Neural cell (in vitro differentiated cells): ENCODE results near the gene TRMT61B. TPM values are rescaled to one million over a fixed set of nuclear protein-coding genes. Genes with fewer than 3 reads are reported as not detected.

Source experiments
- H2AFZ ChIP-seq: fragments of 200-600, 300-800 bp; sonication (generic), shearing (Covaris generic); 2 replicates; pipeline ENCODE4 v1.6.0; 2014; ENCODE audit warnings: low read depth, mild to moderate bottlenecking, antibody characterized with exemption, low read length, moderate library complexity
- H3F3A ChIP-seq: fragments of 200-600 bp; shearing (Covaris generic); 2 replicates; pipeline ENCODE4 v1.6.1; 2016; ENCODE audit warnings: mild to moderate bottlenecking, moderate library complexity, mixed read lengths, antibody characterized with exemption, low read length; ENCODE audit not compliant: insufficient read depth, poor library complexity, severe bottlenecking
- H3K27ac ChIP-seq: fragments of 200-600, 300-800 bp; sonication (generic), shearing (Covaris generic); 2 replicates; pipeline ENCODE4 v1.5.1; 2014; ENCODE audit warnings: mild to moderate bottlenecking, low read length, moderate library complexity
- H3K27me3 ChIP-seq: fragments of 300-800, 200-600 bp; sonication (generic), shearing (Covaris generic); 2 replicates; pipeline ENCODE4 v1.6.0; 2014; ENCODE audit warnings: mild to moderate bottlenecking, low read depth, low read length, moderate library complexity; ENCODE audit not compliant: insufficient read depth
- H3K36me3 ChIP-seq: fragments of 300-800, 200-600 bp; sonication (generic), shearing (Covaris generic); 2 replicates; pipeline ENCODE4 v1.5.1; 2014; ENCODE audit warnings: mild to moderate bottlenecking, antibody characterized with exemption, low read length, moderate library complexity; ENCODE audit not compliant: insufficient read depth
- H3K4me2 ChIP-seq: fragments of 300-800, 200-600 bp; sonication (generic), shearing (Covaris generic); 2 replicates; pipeline ENCODE4 v1.6.0; 2014; ENCODE audit warnings: mild to moderate bottlenecking, low read length
- H3K4me3 ChIP-seq: fragments of 300-800, 200-600 bp; sonication (generic), shearing (Covaris generic); 2 replicates; pipeline ENCODE4 v1.5.1; 2014; ENCODE audit warnings: mild to moderate bottlenecking, low read length, moderate library complexity
- H3K79me2 ChIP-seq: fragments of 200-600 bp; shearing (Covaris generic); replicated peaks from 2 replicates; pipeline ENCODE4 v1.6.0; 2014; ENCODE audit warnings: mild to moderate bottlenecking, low read length, moderate library complexity; ENCODE audit not compliant: insufficient read depth
- H3K9ac ChIP-seq: fragments of 300-800, 200-600 bp; sonication (generic), shearing (Covaris generic); 2 replicates; pipeline ENCODE4 v1.6.1; 2016; ENCODE audit warnings: mild to moderate bottlenecking, low read length, mixed read lengths
- H3K9me2 ChIP-seq: fragments of 200-600 bp; shearing (Covaris generic); 2 replicates; pipeline ENCODE4 v1.6.1; 2016; ENCODE audit warnings: mild to moderate bottlenecking, low read length, mixed read lengths; ENCODE audit not compliant: insufficient read depth
- H3K9me3 ChIP-seq: fragments of 200-600, 300-800 bp; sonication (generic), shearing (Covaris generic); 2 replicates; pipeline ENCODE4 v1.6.1; 2016; ENCODE audit warnings: mild to moderate bottlenecking, mixed run types, low read length, moderate library complexity, mixed read lengths
- H4K20me1 ChIP-seq: fragments of 200-600 bp; shearing (Covaris generic); 2 replicates; pipeline ENCODE4 v1.6.1; 2016; ENCODE audit warnings: mild to moderate bottlenecking, mixed run types; ENCODE audit not compliant: insufficient read depth
- CTCF ChIP-seq: fragments of 450-650 bp; IDR thresholded peaks from 2 replicates; pipeline ENCODE4 v1.5.1; 2014; ENCODE audit warnings: antibody characterized with exemption, mild to moderate bottlenecking, moderate library complexity; ENCODE audit not compliant: poor library complexity, severe bottlenecking
- EP300 ChIP-seq: fragments of 450-650 bp; conservative IDR thresholded peaks from 2 replicates; pipeline ENCODE4 v1.6.1; 2014; ENCODE audit warnings: antibody characterized with exemption, mild to moderate bottlenecking, moderate library complexity; ENCODE audit not compliant: poor library complexity, severe bottlenecking
- EZH2 ChIP-seq: fragments of 200-600, 300-800 bp; shearing (Covaris generic), sonication (generic); IDR thresholded peaks from 2 replicates; pipeline ENCODE4 v1.6.1; 2014; ENCODE audit warnings: antibody characterized with exemption, low read length, borderline replicate concordance, mild to moderate bottlenecking; ENCODE audit not compliant: insufficient read depth, poor library complexity, severe bottlenecking
- MXI1 ChIP-seq: fragments of 450-650 bp; conservative IDR thresholded peaks from 2 replicates; pipeline ENCODE4 v1.6.1; 2014; ENCODE audit warnings: antibody characterized with exemption, mild to moderate bottlenecking; ENCODE audit not compliant: poor library complexity, severe bottlenecking
- POLR2AphosphoS5 ChIP-seq: IDR thresholded peaks from 2 replicates; pipeline ENCODE4 v1.6.1; 2012
- RAD21 ChIP-seq: fragments of 450-650 bp; conservative IDR thresholded peaks from 2 replicates; pipeline ENCODE4 v1.6.1; 2014; ENCODE audit warnings: antibody characterized with exemption, mild to moderate bottlenecking, moderate library complexity
- REST ChIP-seq: IDR thresholded peaks from 2 replicates; pipeline ENCODE4 v1.6.1; 2012; ENCODE audit warnings: borderline replicate concordance
- SMC3 ChIP-seq: fragments of 450-650 bp; conservative IDR thresholded peaks from 2 replicates; pipeline ENCODE4 v1.6.1; 2014; ENCODE audit warnings: antibody characterized with exemption, mild to moderate bottlenecking, moderate library complexity; ENCODE audit not compliant: poor library complexity
- TAF1 ChIP-seq: IDR thresholded peaks from 2 replicates; pipeline ENCODE4 v1.6.1; 2012; ENCODE audit warnings: low read depth
- polyA plus RNA-seq: library from polyadenylated mRNA; depleted of rRNA; stranded (reverse); fragments of >200 nt; gene quantifications from 2 replicates; pipeline ENCODE4 v1.2.3, GENCODE V29; 2014

The TRMT61B gene
- polyA plus RNA-seq, 1 donor from 2014 or later = 35.1 TPM

GRCh38 chr2:28898048-28898447, 27.9 kb upstream of the TRMT61B start:
- H3K4me2 ChIP-seq = no peak overlapping the region
- H3K27ac ChIP-seq = no peak overlapping the region
- TF ChIP-seq TAF1 = no peak
- TF ChIP-seq RAD21 = no peak
- no peaks in the 10 kb centered on the region for H3K27me3 ChIP-seq
- H3K36me3 ChIP-seq = no peaks in the 10 kb centered on the region
- H3K9ac ChIP-seq = no peak overlapping the region
- H3K79me2 ChIP-seq = peaks cover 77% of the 10 kb centered on the region
- H3F3A ChIP-seq = no peaks in the 10 kb centered on the region
- H3K4me3 ChIP-seq = no peak overlapping the region
- no peak overlapping the region for H2AFZ ChIP-seq
- H3K9me2 ChIP-seq = no peaks in the 10 kb centered on the region
- H4K20me1 ChIP-seq = no peaks in the 10 kb centered on the region
- H3K9me3 ChIP-seq = no peaks in the 10 kb centered on the region

GRCh38 chr2:28896906-28897305, 26.8 kb upstream of the TRMT61B start:
- TF ChIP-seq RAD21 = no peak
- TF ChIP-seq CTCF = no peak
- TF ChIP-seq EP300 = no peak
- TF ChIP-seq TAF1 = no peak
- TF ChIP-seq REST = no peak
- no peak for TF ChIP-seq SMC3
- TF ChIP-seq POLR2AphosphoS5 = no peak
- no peak for TF ChIP-seq MXI1
- no peak for TF ChIP-seq EZH2
- Histone ChIP-seq H3K4me2 (no peak overlapping the region), H3K27ac (no peak overlapping the region), H3K9me2 (no peaks in the 10 kb centered on the region), H4K20me1 (no peaks in the 10 kb centered on the region), H3K79me2 (peaks cover 66% of the 10 kb centered on the region), H2AFZ (no peak overlapping the region), H3K4me3 (peak overlapping the region; percentile 91), H3K9me3 (no peaks in the 10 kb centered on the region), H3K36me3 (no peaks in the 10 kb centered on the region), H3F3A (no peaks in the 10 kb centered on the region), H3K27me3 (no peaks in the 10 kb centered on the region), H3K9ac (no peak overlapping the region)
